Measurements from ENCODE around the gene OSGIN1.

GRCh38 chr16:83957296-83957855 is 4.3 kb downstream of the OSGIN1 start:
- no peak for TF ChIP-seq CTCF (IDR thresholded peaks at IDR 0.05)
- no peak for TF ChIP-seq POLR2A (IDR thresholded peaks at IDR 0.05)
